A673 (cell line): Measurements from ENCODE around the gene GRN. TPM values are rescaled to one million over a fixed set of nuclear protein-coding genes. Genes with fewer than 3 reads are reported as not detected.

Experiments
- BruUV-seq: library from RNA; stranded (reverse); fragments of 400-500 nt; replicated peaks from 2 replicates; lab custom pipeline; 2021; lab: Mats Ljungman, UMichigan
- CTCF ChIA-PET: fragments of 300-600 bp; sonication (Branson Sonifier 250); formaldehyde crosslinking; loops from one replicate; lab custom pipeline; 2022; ENCODE audit warnings: antibody characterized with exemption; lab: Charles Lee
- POLR2A ChIA-PET: fragments of 300-600 bp; sonication (Branson Sonifier 250); formaldehyde crosslinking; loops from one replicate; lab custom pipeline; 2022; ENCODE audit warnings: antibody characterized with exemption; ENCODE audit not compliant: low non-redundant PET; lab: Charles Lee
- DNase-seq: peaks from one replicate; pipeline ENCODE4 v3.0.0-alpha.2; 2015; ENCODE audit warnings: low spot score
- H3K27ac ChIP-seq: fragments of 200-600 bp; sonication (generic); 2 replicates; pipeline ENCODE4 v1.5.1; 2016; ENCODE audit warnings: mixed run types, low read depth, mild to moderate bottlenecking, mixed read lengths, antibody characterized with exemption, low read length; ENCODE audit not compliant: poor library complexity, severe bottlenecking
- H3K27me3 ChIP-seq: fragments of 200-600 bp; sonication (generic); replicated peaks from 2 replicates; pipeline ENCODE4 v1.6.1; 2017; ENCODE audit warnings: mixed run types, low read depth, mild to moderate bottlenecking, mixed read lengths, antibody characterized with exemption, low read length; ENCODE audit not compliant: insufficient read depth, poor library complexity
- H3K36me3 ChIP-seq: fragments of 200-600 bp; sonication (generic); 2 replicates; pipeline ENCODE4 v1.6.1; 2016; ENCODE audit warnings: mixed run types, mild to moderate bottlenecking, mixed read lengths, antibody characterized with exemption, low read length; ENCODE audit not compliant: insufficient read depth, poor library complexity, severe bottlenecking
- H3K4me1 ChIP-seq: fragments of 200-600 bp; sonication (generic); 2 replicates; pipeline ENCODE4 v1.6.1; 2017; ENCODE audit warnings: mixed run types, mild to moderate bottlenecking, mixed read lengths, antibody characterized with exemption, low read length; ENCODE audit not compliant: insufficient read depth, poor library complexity, severe bottlenecking
- H3K4me3 ChIP-seq: fragments of 200-600 bp; sonication (generic); 2 replicates; pipeline ENCODE4 v1.5.1; 2016; ENCODE audit warnings: low read depth, mixed run types, mild to moderate bottlenecking, mixed read lengths, low read length; ENCODE audit not compliant: poor library complexity, severe bottlenecking
- H3K9me3 ChIP-seq: fragments of 200-600 bp; sonication (generic); 2 replicates; pipeline ENCODE4 v1.6.1; 2016; ENCODE audit warnings: mixed run types, low read depth, mild to moderate bottlenecking, mixed read lengths, antibody characterized with exemption, low read length; ENCODE audit not compliant: poor library complexity, severe bottlenecking
- CTCF ChIP-seq: fragments of 300-800, 200-600 bp; sonication (generic); conservative IDR thresholded peaks from 2 replicates; pipeline ENCODE4 v1.5.1; 2017; ENCODE audit warnings: low read depth, mild to moderate bottlenecking, antibody characterized with exemption, low read length, moderate library complexity, mixed read lengths
- EZH2 ChIP-seq: fragments of 200-600 bp; sonication (generic); IDR thresholded peaks from 2 replicates; pipeline ENCODE4 v1.6.1; 2017; ENCODE audit warnings: borderline replicate concordance, low read depth, mild to moderate bottlenecking, mixed read lengths, antibody characterized with exemption, low read length; ENCODE audit not compliant: poor library complexity, severe bottlenecking
- intact Hi-C: fragments of 100-400 bp; cut with micrococcal nuclease; formaldehyde crosslinking; loops from one replicate; pipeline ENCODE4 v1.10.0; 2022; ENCODE audit not compliant: unreplicated experiment
- total RNA-seq: library from RNA; stranded (reverse); gene quantifications from 2 replicates; pipeline ENCODE4 v1.2.3, GENCODE V29; 2021

GRN gene
- total RNA-seq, 1 experiment from 2014 or later = 50.4 TPM

GRCh38 chr17:44397479-44398440 lies 52.7 kb downstream of the GRN start:
- Histone ChIP-seq H3K4me3 (no peak overlapping the region), H3K27me3 (no peaks in the 10 kb centered on the region), H3K9me3 (no peaks in the 10 kb centered on the region), H3K27ac (no peak overlapping the region), H3K36me3 (peaks cover 16% of the 10 kb centered on the region), H3K4me1 (no peaks in the 10 kb centered on the region)
- intact Hi-C loops = no loop called here
- no TSS peak for BruUV-seq
- ChIA-PET CTCF (no interaction called here), POLR2A (no interaction called here)
- DNase-seq = no peak
- no peak for TF ChIP-seq CTCF
- no peak for TF ChIP-seq EZH2

- CTCF ChIA-PET = interaction anchor here (0.5 kb wide), 1 partner anchor 272 kb away, joined by 8 read pairs; no protein-coding TSS in a partner anchor
- H3K4me3 ChIP-seq = no peak overlapping the region
- intact Hi-C loops = no loop called here
Measured at GRCh38 chr17:44398692-44399691, 53.9 kb downstream of the GRN start.

More at GRCh38 chr17:44398692-44399691, 53.9 kb downstream of the GRN start:
- Histone ChIP-seq H3K36me3 (peaks cover 16% of the 10 kb centered on the region), H3K9me3 (no peaks in the 10 kb centered on the region), H3K4me1 (no peaks in the 10 kb centered on the region), H3K27me3 (no peaks in the 10 kb centered on the region), H3K27ac (no peak overlapping the region)
- POLR2A ChIA-PET = no interaction called here
- BruUV-seq = no TSS peak
- DNase-seq = no peak
- TF ChIP-seq EZH2 (no peak), CTCF (no peak)
